ENCODE results near the gene CCDC6. TPM values are rescaled to one million over a fixed set of nuclear protein-coding genes. Genes with fewer than 3 reads are reported as not detected.

Gene CCDC6
- total RNA-seq, 4 donors from 2014 or later = 65.5 to 104 (median 76.2) TPM

DNA sequence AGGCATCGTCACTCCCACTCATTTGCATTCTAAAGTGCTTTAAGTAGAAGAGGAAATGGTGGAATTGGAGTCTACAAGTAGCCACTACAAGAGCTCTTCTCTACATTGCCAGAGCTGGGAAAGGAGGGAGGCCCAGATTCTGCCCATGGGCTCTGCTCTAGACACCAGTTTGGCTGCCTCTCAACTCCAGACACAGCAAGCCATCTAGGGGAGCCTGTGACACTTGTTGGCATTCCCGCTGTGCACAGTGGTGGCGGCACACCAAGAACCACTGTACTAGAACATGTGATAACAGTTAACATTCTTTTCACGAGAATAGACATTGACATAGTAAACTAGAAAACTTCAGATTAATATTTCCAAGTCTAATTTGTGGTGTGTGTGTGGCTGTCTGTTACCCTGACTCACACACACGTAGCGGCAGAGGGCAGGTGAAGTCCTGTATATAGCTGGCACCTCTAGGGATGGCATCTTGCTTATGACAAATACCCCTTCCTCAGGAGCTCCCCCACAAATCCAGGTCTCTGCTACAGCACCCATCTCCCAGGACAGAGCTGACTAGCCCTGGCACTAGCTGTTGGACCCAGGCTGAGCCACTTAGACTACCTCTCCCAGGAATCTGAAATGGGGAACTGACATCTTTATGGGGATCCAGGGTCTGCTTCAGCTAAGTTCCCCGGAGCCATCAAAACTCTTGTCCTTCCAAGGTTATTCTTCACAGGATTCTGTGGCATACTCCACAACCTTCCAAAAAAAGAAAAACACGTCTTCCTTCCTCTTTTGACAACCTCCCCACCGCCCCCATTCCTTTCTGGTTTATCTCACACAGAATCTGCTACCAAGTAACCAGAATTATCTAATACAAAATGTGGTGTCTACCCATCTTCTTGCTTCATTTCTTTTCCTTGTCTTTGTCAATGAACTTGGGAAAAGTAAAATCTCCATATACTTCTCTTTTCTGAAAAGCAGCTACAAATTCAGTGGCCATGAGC, 98.4 kb downstream of the CCDC6 start:
- H3K4me3 ChIP-seq (ENCODE audit: low read depth, poor library complexity, severe bottlenecking) = no peak overlapping the region
- TF ChIP-seq, protein P1, sequence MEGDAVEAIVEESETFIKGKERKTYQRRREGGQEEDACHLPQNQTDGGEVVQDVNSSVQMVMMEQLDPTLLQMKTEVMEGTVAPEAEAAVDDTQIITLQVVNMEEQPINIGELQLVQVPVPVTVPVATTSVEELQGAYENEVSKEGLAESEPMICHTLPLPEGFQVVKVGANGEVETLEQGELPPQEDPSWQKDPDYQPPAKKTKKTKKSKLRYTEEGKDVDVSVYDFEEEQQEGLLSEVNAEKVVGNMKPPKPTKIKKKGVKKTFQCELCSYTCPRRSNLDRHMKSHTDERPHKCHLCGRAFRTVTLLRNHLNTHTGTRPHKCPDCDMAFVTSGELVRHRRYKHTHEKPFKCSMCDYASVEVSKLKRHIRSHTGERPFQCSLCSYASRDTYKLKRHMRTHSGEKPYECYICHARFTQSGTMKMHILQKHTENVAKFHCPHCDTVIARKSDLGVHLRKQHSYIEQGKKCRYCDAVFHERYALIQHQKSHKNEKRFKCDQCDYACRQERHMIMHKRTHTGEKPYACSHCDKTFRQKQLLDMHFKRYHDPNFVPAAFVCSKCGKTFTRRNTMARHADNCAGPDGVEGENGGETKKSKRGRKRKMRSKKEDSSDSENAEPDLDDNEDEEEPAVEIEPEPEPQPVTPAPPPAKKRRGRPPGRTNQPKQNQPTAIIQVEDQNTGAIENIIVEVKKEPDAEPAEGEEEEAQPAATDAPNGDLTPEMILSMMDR (IDR thresholded peaks at IDR 0.05) = no peak
- TF ChIP-seq POLR2A (IDR thresholded peaks at IDR 0.05) = no peak
- no peak for DNase-seq (ENCODE audit: low spot score in 2 of 2)
- intact Hi-C loops (cut with DNase I; ENCODE audit: low total_unique reads) = loop anchor here (10.0 kb wide), 1 partner anchor 183 kb away; no protein-coding TSS in a partner anchor
- WGBS, 2 donors = 83% methylated on average over 9 of the region's 9 CpGs

DNA sequence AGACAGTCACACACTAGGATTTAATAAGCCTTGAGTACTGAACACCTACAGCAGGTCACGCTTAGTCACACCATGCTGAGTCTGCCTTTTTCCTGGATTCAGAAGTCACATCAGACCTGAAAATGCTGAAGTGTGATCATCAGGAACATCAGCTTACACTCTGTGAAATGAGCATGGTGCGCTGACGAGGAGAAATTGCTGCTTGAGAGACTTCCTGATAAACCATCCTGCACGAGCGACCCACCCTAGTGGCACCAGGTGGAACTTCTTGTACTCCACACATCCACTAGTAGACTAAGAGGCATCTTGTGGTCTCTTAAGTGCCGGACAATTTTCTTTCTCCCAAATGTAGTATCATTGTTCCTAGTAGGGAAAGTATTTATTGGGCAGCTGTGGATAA, 101.3 kb downstream of the CCDC6 start:
- WGBS, 2 donors = 83 to 90% methylated on average over 6 of the region's 6 CpGs
- intact Hi-C loops (cut with DNase I; ENCODE audit: low total_unique reads) = loop anchor here (10.0 kb wide), 1 partner anchor 180 kb away; no protein-coding TSS in a partner anchor
- TF ChIP-seq POLR2A (IDR thresholded peaks at IDR 0.05) = no peak
- TF ChIP-seq, protein P1 (IDR thresholded peaks at IDR 0.05) = no peak
- no peak for DNase-seq (ENCODE audit: low spot score in 2 of 2)
- no peak overlapping the region for H3K4me3 ChIP-seq (ENCODE audit: low read depth, poor library complexity, severe bottlenecking)

DNA sequence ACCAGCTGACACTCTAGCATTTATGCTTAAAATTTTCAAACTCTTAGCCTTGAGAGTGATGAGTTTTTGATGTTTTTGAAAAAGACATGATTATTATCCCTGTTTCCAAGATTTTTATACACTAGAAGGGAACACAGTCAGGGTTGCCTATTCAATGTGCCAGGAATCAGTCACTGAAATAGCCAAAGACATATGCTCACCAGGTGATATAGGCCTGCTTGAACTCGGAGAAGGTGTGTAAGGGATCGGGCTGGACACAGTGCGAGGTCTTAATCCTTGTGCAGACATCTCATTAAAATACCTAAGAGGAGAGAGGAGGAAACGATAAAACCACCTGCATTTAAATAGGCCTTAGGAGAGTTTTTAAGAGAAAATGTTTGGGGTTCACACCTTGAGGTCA, 102.1 kb downstream of the CCDC6 start:
- TF ChIP-seq, protein P1 (IDR thresholded peaks at IDR 0.05) = no peak
- TF ChIP-seq POLR2A (IDR thresholded peaks at IDR 0.05) = no peak
- no peak overlapping the region for H3K4me3 ChIP-seq (ENCODE audit: low read depth, poor library complexity, severe bottlenecking)
- no peak for DNase-seq (ENCODE audit: low spot score in 2 of 2)
- intact Hi-C loops (cut with DNase I; ENCODE audit: low total_unique reads) = loop anchor here (10.0 kb wide), 1 partner anchor 179 kb away; no protein-coding TSS in a partner anchor
- WGBS, 2 donors = 85 to 93% methylated on average over 4 of the region's 4 CpGs

DNA sequence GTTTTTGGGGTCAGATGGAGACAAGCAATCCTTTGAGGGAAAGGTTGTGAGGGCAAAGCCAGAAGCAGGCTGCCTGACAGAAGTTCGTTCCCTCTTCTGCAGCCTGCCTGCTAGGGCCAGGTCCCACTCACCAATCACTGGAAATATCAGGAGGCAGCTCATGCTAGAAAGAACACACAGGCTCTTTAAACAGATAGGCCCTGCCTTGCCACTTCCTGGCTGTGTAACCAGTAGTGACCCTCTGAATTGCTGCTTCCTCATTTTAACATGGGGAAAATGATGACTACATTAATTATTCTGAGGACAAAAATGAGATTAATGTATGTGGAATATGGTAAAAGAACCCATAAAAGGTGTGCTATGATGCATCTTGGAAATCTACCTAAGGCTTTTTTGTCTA, 102.6 kb downstream of the CCDC6 start:
- WGBS, 2 donors = 63 to 88% methylated on average over 1 of the region's 1 CpG
- no peak overlapping the region for H3K4me3 ChIP-seq (ENCODE audit: low read depth, poor library complexity, severe bottlenecking)
- no peak for TF ChIP-seq POLR2A (IDR thresholded peaks at IDR 0.05)
- TF ChIP-seq, protein P1 (IDR thresholded peaks at IDR 0.05) = no peak
- intact Hi-C loops (cut with DNase I; ENCODE audit: low total_unique reads) = loop anchor here (10.0 kb wide), 1 partner anchor 179 kb away; no protein-coding TSS in a partner anchor
- DNase-seq (ENCODE audit: low spot score in 2 of 2) = no peak

DNA sequence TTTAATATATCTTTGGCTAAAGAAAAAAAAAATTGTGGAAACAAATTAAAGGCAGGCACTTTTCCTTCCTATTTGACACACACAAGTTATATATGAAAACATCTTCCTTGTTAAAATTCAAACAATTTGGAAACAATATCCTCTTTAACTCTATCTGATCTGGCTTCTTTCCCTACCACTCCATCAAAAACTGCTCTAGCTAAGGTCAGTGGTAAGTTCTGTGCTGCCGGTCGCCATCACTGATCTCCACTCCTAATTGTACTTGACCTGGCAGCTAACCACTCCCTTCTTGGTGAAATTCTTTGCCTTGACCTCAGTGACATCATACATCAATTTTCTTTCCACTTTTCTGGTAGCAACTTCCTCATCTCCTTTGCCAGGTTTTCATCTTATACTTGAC, 105.2 kb downstream of the CCDC6 start:
- TF ChIP-seq, protein P1 (IDR thresholded peaks at IDR 0.05) = no peak
- TF ChIP-seq POLR2A (IDR thresholded peaks at IDR 0.05) = no peak
- H3K4me3 ChIP-seq (ENCODE audit: low read depth, poor library complexity, severe bottlenecking) = no peak overlapping the region
- DNase-seq (ENCODE audit: low spot score in 2 of 2) = no peak
- intact Hi-C loops (cut with DNase I; ENCODE audit: low total_unique reads) = loop anchor here (10.0 kb wide), 1 partner anchor 176 kb away; no protein-coding TSS in a partner anchor
- 86 to 98% methylated on average over 2 of the region's 2 CpGs for WGBS, 2 donors

Data from lower leg skin (tissue), 4 donors.